Uterus (tissue), 4 donors: ENCODE measurements around the gene C7. TPM values are rescaled to one million over a fixed set of nuclear protein-coding genes. Genes with fewer than 3 reads are reported as not detected.

Experiments used
- DNase-seq, 2 donors: peaks; one replicate each; pipeline ENCODE4 v3.0.0-alpha.2; 2019 to 2020
- H3K27ac ChIP-seq, 2 donors: fragments of 200-600 bp; sonication (generic); 1 replicate in 1 of 2; 2 replicates in 1 of 2; pipeline ENCODE4 v1.5.1; 2016 to 2018
- H3K27me3 ChIP-seq, 2 donors: fragments of 200-600 bp; sonication (generic); one replicate each; pipeline ENCODE4 v1.5.1; 2018 to 2019; ENCODE audit warnings: control low read depth in 1 of 2
- H3K36me3 ChIP-seq, 2 donors: fragments of 200-600 bp; sonication (generic); one replicate each; pipeline ENCODE4 v1.5.1; 2019; ENCODE audit warnings: control low read depth in 1 of 2
- H3K4me1 ChIP-seq, 2 donors: fragments of 200-600 bp; sonication (generic); one replicate each; pipeline ENCODE4 v1.5.1; 2018 to 2019; ENCODE audit warnings: control low read depth in 1 of 2
- H3K4me3 ChIP-seq, 2 donors: fragments of 200-600 bp; sonication (generic); 1 replicate in 1 of 2; 2 replicates in 1 of 2; pipeline ENCODE4 v1.5.1; 2018 to 2019; ENCODE audit warnings: mild to moderate bottlenecking in 1 of 2
- H3K9me3 ChIP-seq, 2 donors: fragments of 200-600 bp; sonication (generic); one replicate each; pipeline ENCODE4 v1.5.1; 2019; ENCODE audit warnings: control low read depth in 1 of 2
- CTCF ChIP-seq, 4 experiments: fragments of 200-600 bp in 2 of 4; fragments of 450-650 bp in 2 of 4; sonication (generic) in 2 of 4; IDR thresholded peaks; one replicate each; pipeline ENCODE4 v1.5.1; 2016 to 2019; ENCODE audit warnings: antibody characterized with exemption in 4 of 4, mild to moderate bottlenecking in 2 of 4, moderate library complexity in 1 of 4
- POLR2A ChIP-seq, 2 donors: fragments of 450-650 bp; IDR thresholded peaks; one replicate each; pipeline ENCODE4 v1.6.1; 2016; ENCODE audit warnings: antibody characterized with exemption in 2 of 2, mild to moderate bottlenecking in 1 of 2, moderate library complexity in 1 of 2
- intact Hi-C: fragments of 100-400 bp; cut with DNase I; formaldehyde crosslinking; loops from one replicate; pipeline ENCODE4 v1.15.1; 2023; ENCODE audit warnings: low total_unique reads
- total RNA-seq, 4 donors: library from RNA; depleted of rRNA in 3 of 4; stranded (reverse); fragments of >200 nt in 3 of 4; gene quantifications; one replicate each; pipeline versions ENCODE4 v1.1.0 to v1.2.4, GENCODE V29; 2014 to 2023
- donor health status: DM: yes; HTN: yes; CAD: no.

Gene C7
- total RNA-seq, 4 donors from 2014 or later = 293 to 576 (median 424) TPM

DNA sequence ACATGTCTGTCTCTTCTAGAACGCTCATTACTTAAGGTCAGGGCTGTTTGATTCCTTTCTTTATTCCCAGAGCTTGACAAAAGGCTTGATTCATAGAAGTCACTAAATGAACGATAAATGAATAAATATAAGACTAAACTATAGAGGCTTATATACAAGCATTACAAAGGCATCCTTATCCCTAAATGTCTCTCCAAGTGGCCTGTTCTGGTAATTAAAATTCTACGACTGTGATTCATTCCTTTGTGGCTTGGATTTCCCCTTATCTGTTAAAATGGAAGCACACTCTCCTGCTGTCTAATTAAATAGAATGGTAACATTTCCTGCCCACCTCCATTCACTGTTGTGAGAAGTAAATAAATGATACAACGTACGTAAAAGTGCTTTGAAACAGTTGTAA is 49.5 kb downstream of the C7 start:
- DNase-seq = no peak
- intact Hi-C loops = no loop called here
- Histone ChIP-seq H3K4me3 (no peak overlapping the region), H3K27ac (no peak overlapping the region), H3K36me3 (no peaks in the 10 kb centered on the region), H3K27me3 (no peaks in the 10 kb centered on the region), H3K4me1 (no peaks in the 10 kb centered on the region), H3K9me3 (no peaks in the 10 kb centered on the region)
- TF ChIP-seq POLR2A (IDR thresholded peaks at IDR 0.05) (no peak), CTCF (IDR thresholded peaks at IDR 0.05) (no peak)

- Histone ChIP-seq H3K36me3 (no peaks in the 10 kb centered on the region), H3K9me3 (no peaks in the 10 kb centered on the region), H3K4me3 (no peak overlapping the region), H3K27me3 (no peaks in the 10 kb centered on the region), H3K27ac (no peak overlapping the region), H3K4me1 (no peaks in the 10 kb centered on the region)
- intact Hi-C loops = no loop called here
- no peak for DNase-seq
- TF ChIP-seq CTCF (IDR thresholded peaks at IDR 0.05) (no peak), POLR2A (IDR thresholded peaks at IDR 0.05) (no peak)
Observed at GRCh38 chr5:40960037-40960436, 50.7 kb downstream of the C7 start.

DNA sequence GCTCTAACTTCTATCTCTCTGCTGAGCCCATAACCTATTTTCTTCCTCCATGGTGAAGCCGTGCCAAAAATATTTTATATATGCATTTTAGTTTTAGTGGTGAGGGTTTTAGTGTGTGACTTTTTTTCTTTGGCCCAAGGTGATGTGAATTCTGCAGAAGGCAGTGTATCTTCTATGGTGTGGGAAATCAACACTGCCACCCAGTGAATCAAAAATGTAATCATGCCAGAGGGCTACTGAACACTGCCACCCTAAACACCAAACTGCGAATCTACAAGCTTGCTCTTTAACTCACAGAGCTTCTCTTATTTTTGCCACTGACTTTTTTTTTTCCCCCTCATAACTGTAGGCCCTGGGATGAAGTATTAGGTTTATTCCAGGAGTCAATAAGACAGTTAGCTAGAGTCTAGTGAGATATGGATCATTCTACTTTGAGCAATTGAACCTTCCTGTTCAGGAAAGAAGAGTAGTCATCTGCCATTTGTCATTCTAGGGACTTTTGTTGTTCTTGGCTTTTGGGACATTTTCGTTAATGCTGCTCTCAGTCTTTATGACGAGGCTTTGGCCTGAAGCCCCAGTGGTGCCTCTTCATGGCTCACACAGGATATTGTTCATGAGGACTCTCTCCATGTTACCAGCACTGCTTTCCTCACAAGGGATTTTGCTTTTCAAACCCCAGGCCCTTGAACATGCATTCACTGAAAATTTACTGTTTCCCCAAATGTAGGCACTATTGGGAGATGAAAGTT is 53.1 kb downstream of the C7 start:
- H3K4me3 ChIP-seq = no peak overlapping the region
- no peaks in the 10 kb centered on the region for H3K4me1 ChIP-seq
- no peaks in the 10 kb centered on the region for H3K27me3 ChIP-seq
- H3K27ac ChIP-seq = no peak overlapping the region
- no peak for DNase-seq
- TF ChIP-seq POLR2A (IDR thresholded peaks at IDR 0.05) (no peak), CTCF (IDR thresholded peaks at IDR 0.05) (no peak)
- no peaks in the 10 kb centered on the region for H3K9me3 ChIP-seq
- intact Hi-C loops = no loop called here
- no peaks in the 10 kb centered on the region for H3K36me3 ChIP-seq

- TF ChIP-seq CTCF (IDR thresholded peaks at IDR 0.05) = no peak
- no peak for TF ChIP-seq POLR2A (IDR thresholded peaks at IDR 0.05)
- no peaks in the 10 kb centered on the region for H3K4me1 ChIP-seq
- DNase-seq = no peak
- intact Hi-C loops = no loop called here
- H3K27me3 ChIP-seq = no peaks in the 10 kb centered on the region
- H3K36me3 ChIP-seq = no peaks in the 10 kb centered on the region
- H3K4me3 ChIP-seq = no peak overlapping the region
- no peaks in the 10 kb centered on the region for H3K9me3 ChIP-seq
- no peak overlapping the region for H3K27ac ChIP-seq
Observed at GRCh38 chr5:40972434-40972833, 63.1 kb downstream of the C7 start.

DNA sequence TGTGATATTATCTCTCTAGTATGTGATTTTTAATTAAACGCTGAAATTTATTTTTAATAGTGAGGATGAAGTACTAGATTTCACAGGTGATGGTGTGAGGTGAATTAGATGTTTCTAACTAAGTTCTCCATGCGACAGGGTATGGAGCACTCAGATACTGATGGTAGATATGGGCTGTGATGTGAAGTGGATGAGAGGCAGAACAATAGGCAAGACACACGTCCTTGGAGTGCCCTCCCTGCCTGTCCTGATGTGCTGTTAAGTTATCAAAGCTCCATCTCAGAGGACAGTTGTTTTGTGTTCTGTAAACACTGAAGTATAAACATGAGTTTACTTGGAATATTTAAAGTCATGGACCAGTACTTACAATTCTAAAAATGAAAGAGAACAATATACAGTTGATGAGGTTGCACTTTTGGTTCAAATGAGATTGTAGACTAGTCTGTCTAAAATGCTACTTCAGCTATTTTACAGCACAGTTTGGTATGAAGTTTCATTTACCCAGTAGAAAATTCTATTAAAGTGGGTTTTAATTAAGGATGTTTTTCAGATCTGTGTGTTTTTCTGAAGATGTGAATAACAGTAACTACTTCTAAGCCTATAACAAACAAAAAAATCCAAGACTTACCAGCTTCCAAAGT is 64.2 kb downstream of the C7 start:
- H3K36me3 ChIP-seq = no peaks in the 10 kb centered on the region
- no peak overlapping the region for H3K27ac ChIP-seq
- H3K27me3 ChIP-seq = no peaks in the 10 kb centered on the region
- no peak for DNase-seq
- no peak overlapping the region for H3K4me3 ChIP-seq
- H3K4me1 ChIP-seq = no peaks in the 10 kb centered on the region
- intact Hi-C loops = no loop called here
- H3K9me3 ChIP-seq = no peaks in the 10 kb centered on the region
- no peak for TF ChIP-seq CTCF (IDR thresholded peaks at IDR 0.05)
- no peak for TF ChIP-seq POLR2A (IDR thresholded peaks at IDR 0.05)
